GM19025 (cell line): ENCODE data around the gene PLA2G5.

Experiments
- ATAC-seq: cut with Tn5 transposase; IDR thresholded peaks from one replicate; pipeline ENCODE4 v1.9.1; 2021; ENCODE audit warnings: mild to moderate bottlenecking, low read depth, moderate library complexity; ENCODE audit not compliant: unreplicated experiment

Gene PLA2G5

GRCh38 chr1:20063861-20064292, 6.1 kb upstream of the PLA2G5 start:
- ATAC-seq: no peak

- no peak for ATAC-seq
Measured at GRCh38 chr1:20068722-20069121, 1.3 kb upstream of the PLA2G5 start.

- no peak for ATAC-seq
Measured at GRCh38 chr1:20070357-20070756, 363 bp downstream of the PLA2G5 start.

- no peak for ATAC-seq
Measured at GRCh38 chr1:20071416-20071815, 1.4 kb downstream of the PLA2G5 start.

GRCh38 chr1:20072771-20073170, 2.8 kb downstream of the PLA2G5 start:
- ATAC-seq: no peak

- no peak for ATAC-seq
Measured at GRCh38 chr1:20073256-20073655, 3.3 kb downstream of the PLA2G5 start.

GRCh38 chr1:20074055-20074724, 4.2 kb downstream of the PLA2G5 start:
- no peak for ATAC-seq

GRCh38 chr1:20074725-20075171, 4.8 kb downstream of the PLA2G5 start:
- no peak for ATAC-seq

- ATAC-seq: no peak
Measured at GRCh38 chr1:20075345-20075744, 5.4 kb downstream of the PLA2G5 start.

- ATAC-seq: no peak
Measured at GRCh38 chr1:20076223-20076622, 6.2 kb downstream of the PLA2G5 start.

GRCh38 chr1:20076710-20077461, 6.9 kb downstream of the PLA2G5 start:
- ATAC-seq: no peak

- no peak for ATAC-seq
Measured at GRCh38 chr1:20078171-20078651, 8.2 kb downstream of the PLA2G5 start.

GRCh38 chr1:20078711-20079110, 8.7 kb downstream of the PLA2G5 start:
- no peak for ATAC-seq

- no peak for ATAC-seq
Measured at GRCh38 chr1:20079661-20080305, 9.8 kb downstream of the PLA2G5 start.

GRCh38 chr1:20080441-20081352, 10.7 kb downstream of the PLA2G5 start:
- no peak for ATAC-seq

- ATAC-seq: no peak
Measured at GRCh38 chr1:20081353-20081810, 11.4 kb downstream of the PLA2G5 start.

- ATAC-seq: no peak
Measured at GRCh38 chr1:20082772-20083171, 12.8 kb downstream of the PLA2G5 start.

- no peak for ATAC-seq
Measured at GRCh38 chr1:20083178-20083944, 13.4 kb downstream of the PLA2G5 start.

- no peak for ATAC-seq
Measured at GRCh38 chr1:20086800-20087199, 16.8 kb downstream of the PLA2G5 start.
